Measurements from ENCODE around the gene LIMD2. TPM values are rescaled to one million over a fixed set of nuclear protein-coding genes. Genes with fewer than 3 reads are reported as not detected.
"Not testable (repeated sequence)": the region's sequence is repeated elsewhere in the genome, so short reads cannot be mapped to it uniquely, and the experiment has no call there.

The LIMD2 gene
- 79.9 TPM for polyA plus RNA-seq (2012; ENCODE audit: missing spikeins)

GRCh38 chr17:63699638-63700527, at the start of gene LIMD2:
Gene LIMD2 (minus strand): TSS chr17:63700125. CDS start chr17:63699298, 827 bp downstream.
- FAIRE-seq, result peak; percentile 54
- peak; percentile 66 for DNase-seq (ENCODE audit: insufficient read length)
- TF ChIP-seq POLR2AphosphoS5 (IDR thresholded peaks at IDR 0.05; ENCODE audit: low read depth, low read length), result no peak; the same call in 1 of the 2 replicates
- TF ChIP-seq POLR2A (IDR thresholded peaks at IDR 0.05; ENCODE audit: low read depth, low read length), result peak; percentile 79
- TF ChIP-seq TAF1 (IDR thresholded peaks at IDR 0.05; ENCODE audit: borderline replicate concordance, low read depth, low read length), result peak; percentile 29; the same call in 1 of the 2 replicates

- TF ChIP-seq TAF1 (IDR thresholded peaks at IDR 0.05; ENCODE audit: borderline replicate concordance, low read depth, low read length), result peak; percentile 55; the same call in 1 of the 2 replicates
- peak; percentile 83 for TF ChIP-seq POLR2AphosphoS5 (IDR thresholded peaks at IDR 0.05; ENCODE audit: low read depth, low read length)
- TF ChIP-seq POLR2A (IDR thresholded peaks at IDR 0.05; ENCODE audit: low read depth, low read length), result peak; percentile 95
- FAIRE-seq (peak; percentile 96), DNase-seq (ENCODE audit: insufficient read length) (peak; percentile 82)
Measured at GRCh38 chr17:63741408-63742173, 41.7 kb upstream of the LIMD2 start, which contains the start of gene STRADA. Gene STRADA (minus strand): TSS chr17:63741799. CDS start chr17:63728369, 13,430 bp downstream.

GRCh38 chr17:63741143-63741407, 41.1 kb upstream of the LIMD2 start:
- no peak for FAIRE-seq
- TF ChIP-seq TAF1 (IDR thresholded peaks at IDR 0.05; ENCODE audit: borderline replicate concordance, low read depth, low read length), result peak; percentile 29; the same call in 1 of the 2 replicates
- TF ChIP-seq POLR2AphosphoS5 (IDR thresholded peaks at IDR 0.05; ENCODE audit: low read depth, low read length), result no peak
- TF ChIP-seq POLR2A (IDR thresholded peaks at IDR 0.05; ENCODE audit: low read depth, low read length), result no peak

GRCh38 chr17:63740464-63741142, 40.7 kb upstream of the LIMD2 start:
- DNase-seq (ENCODE audit: insufficient read length) (no peak), FAIRE-seq (no peak)
- TF ChIP-seq POLR2AphosphoS5 (IDR thresholded peaks at IDR 0.05; ENCODE audit: low read depth, low read length) (no peak), POLR2A (IDR thresholded peaks at IDR 0.05; ENCODE audit: low read depth, low read length) (no peak), TAF1 (IDR thresholded peaks at IDR 0.05; ENCODE audit: borderline replicate concordance, low read depth, low read length) (no peak)

More at GRCh38 chr17:63741143-63741407, 41.1 kb upstream of the LIMD2 start:
- no peak for DNase-seq (ENCODE audit: insufficient read length)

- FAIRE-seq (no peak), DNase-seq (ENCODE audit: insufficient read length) (no peak)
- no peak for TF ChIP-seq POLR2AphosphoS5 (IDR thresholded peaks at IDR 0.05; ENCODE audit: low read depth, low read length)
- TF ChIP-seq POLR2A (IDR thresholded peaks at IDR 0.05; ENCODE audit: low read depth, low read length), result no peak
- no peak for TF ChIP-seq TAF1 (IDR thresholded peaks at IDR 0.05; ENCODE audit: borderline replicate concordance, low read depth, low read length)
Measured at GRCh38 chr17:63735691-63736090, 35.8 kb upstream of the LIMD2 start.

GRCh38 chr17:63722403-63722802, 22.5 kb upstream of the LIMD2 start:
- TF ChIP-seq TAF1 (IDR thresholded peaks at IDR 0.05; ENCODE audit: borderline replicate concordance, low read depth, low read length), result no peak
- TF ChIP-seq POLR2AphosphoS5 (IDR thresholded peaks at IDR 0.05; ENCODE audit: low read depth, low read length), result no peak
- no peak for TF ChIP-seq POLR2A (IDR thresholded peaks at IDR 0.05; ENCODE audit: low read depth, low read length)
- no peak for DNase-seq (ENCODE audit: insufficient read length)
- FAIRE-seq, result no peak

- FAIRE-seq; DNase-seq (ENCODE audit: insufficient read length): not testable (repeated sequence)
Measured at GRCh38 chr17:63720194-63720593, 20.3 kb upstream of the LIMD2 start.

GRCh38 chr17:63718988-63719387, 19.1 kb upstream of the LIMD2 start:
- no peak for TF ChIP-seq POLR2A (IDR thresholded peaks at IDR 0.05; ENCODE audit: low read depth, low read length)
- TF ChIP-seq TAF1 (IDR thresholded peaks at IDR 0.05; ENCODE audit: borderline replicate concordance, low read depth, low read length), result no peak
- no peak for TF ChIP-seq POLR2AphosphoS5 (IDR thresholded peaks at IDR 0.05; ENCODE audit: low read depth, low read length)
- FAIRE-seq (no peak), DNase-seq (ENCODE audit: insufficient read length) (no peak)

GRCh38 chr17:63716426-63716825, 16.5 kb upstream of the LIMD2 start:
- TF ChIP-seq POLR2A (IDR thresholded peaks at IDR 0.05; ENCODE audit: low read depth, low read length) (no peak), TAF1 (IDR thresholded peaks at IDR 0.05; ENCODE audit: borderline replicate concordance, low read depth, low read length) (no peak), POLR2AphosphoS5 (IDR thresholded peaks at IDR 0.05; ENCODE audit: low read depth, low read length) (no peak)
- no peak for FAIRE-seq
- no peak for DNase-seq (ENCODE audit: insufficient read length)

- DNase-seq (ENCODE audit: insufficient read length) (no peak), FAIRE-seq (no peak)
Measured at GRCh38 chr17:63714550-63715277, 14.8 kb upstream of the LIMD2 start.

More at GRCh38 chr17:63714550-63715277, 14.8 kb upstream of the LIMD2 start:
- TF ChIP-seq TAF1 (IDR thresholded peaks at IDR 0.05; ENCODE audit: borderline replicate concordance, low read depth, low read length) (no peak), POLR2A (IDR thresholded peaks at IDR 0.05; ENCODE audit: low read depth, low read length) (no peak), POLR2AphosphoS5 (IDR thresholded peaks at IDR 0.05; ENCODE audit: low read depth, low read length) (no peak)
